Measurements from ENCODE around the gene C20orf144.

The C20orf144 gene

DNA sequence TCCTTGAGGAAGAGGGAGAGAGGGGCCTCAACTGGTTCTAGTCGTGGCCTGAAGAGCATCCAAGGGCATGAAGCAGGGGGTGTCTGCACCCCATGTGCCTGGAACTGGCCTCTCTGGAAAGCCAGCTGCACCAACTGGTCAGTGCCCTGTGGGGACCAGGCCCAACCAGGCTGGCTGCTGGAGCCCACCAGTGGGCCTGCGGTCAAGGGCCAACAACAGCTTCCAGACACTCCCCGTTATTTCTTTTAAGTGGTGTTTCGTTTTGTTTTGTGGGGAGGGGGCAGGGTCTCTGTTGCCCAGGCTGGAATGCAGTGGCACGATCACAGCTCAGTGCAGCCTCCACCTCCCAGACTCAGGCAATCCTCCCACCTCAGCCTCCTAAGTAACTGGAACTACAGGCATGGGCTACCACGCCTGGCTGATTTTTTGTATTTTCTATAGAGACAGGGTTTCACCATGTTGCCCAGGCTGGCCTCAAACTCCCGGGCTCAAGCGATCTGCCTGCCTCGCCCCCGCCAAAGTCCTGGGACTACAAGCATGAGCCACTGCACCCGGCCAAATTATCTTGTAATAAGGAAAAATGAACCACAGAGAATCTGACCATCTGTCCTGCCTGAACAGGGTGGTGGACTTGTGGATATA is 11.9 kb upstream of the C20orf144 start:
- no peak for DNase-seq (ENCODE audit: low read depth in 2 of 2)

DNA sequence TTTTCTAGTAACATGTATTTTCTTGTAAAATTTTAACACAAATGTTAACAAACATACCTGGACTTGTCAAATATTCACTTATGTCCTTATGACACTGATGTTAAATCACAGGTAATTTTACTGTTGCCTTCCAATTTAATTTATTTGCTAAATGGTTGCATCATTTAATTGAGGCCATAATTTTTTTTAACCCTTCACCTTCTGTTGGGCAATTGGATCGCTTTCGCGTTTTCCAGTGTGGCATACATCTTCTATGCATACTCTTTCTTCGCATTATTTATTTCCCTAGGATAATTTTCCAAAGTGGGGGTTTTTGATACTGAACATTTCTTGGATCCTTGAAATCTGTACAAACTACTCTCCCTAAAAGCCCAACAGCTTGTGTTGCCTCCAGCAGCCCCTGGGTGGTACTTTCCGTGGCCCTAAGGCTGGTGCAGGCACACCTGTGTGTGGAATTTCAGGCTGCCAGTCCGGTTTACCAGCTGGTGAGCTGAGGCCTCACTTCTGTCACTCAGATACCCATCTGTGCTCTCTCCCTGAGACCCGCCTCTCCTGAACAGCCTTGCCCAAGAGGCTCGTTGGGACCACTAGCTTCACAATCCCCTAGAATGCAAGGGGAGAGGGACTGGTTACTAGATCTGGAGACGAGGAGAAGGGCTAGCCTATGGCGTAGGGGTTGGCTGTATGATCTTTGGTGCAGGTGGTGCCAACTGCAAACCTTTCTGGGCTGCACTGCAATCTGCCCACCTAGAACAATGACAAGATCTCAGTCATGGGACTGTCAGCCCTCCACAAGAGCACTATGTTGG is 11.2 kb upstream of the C20orf144 start:
- no peak for DNase-seq (ENCODE audit: low read depth in 2 of 2)

DNA sequence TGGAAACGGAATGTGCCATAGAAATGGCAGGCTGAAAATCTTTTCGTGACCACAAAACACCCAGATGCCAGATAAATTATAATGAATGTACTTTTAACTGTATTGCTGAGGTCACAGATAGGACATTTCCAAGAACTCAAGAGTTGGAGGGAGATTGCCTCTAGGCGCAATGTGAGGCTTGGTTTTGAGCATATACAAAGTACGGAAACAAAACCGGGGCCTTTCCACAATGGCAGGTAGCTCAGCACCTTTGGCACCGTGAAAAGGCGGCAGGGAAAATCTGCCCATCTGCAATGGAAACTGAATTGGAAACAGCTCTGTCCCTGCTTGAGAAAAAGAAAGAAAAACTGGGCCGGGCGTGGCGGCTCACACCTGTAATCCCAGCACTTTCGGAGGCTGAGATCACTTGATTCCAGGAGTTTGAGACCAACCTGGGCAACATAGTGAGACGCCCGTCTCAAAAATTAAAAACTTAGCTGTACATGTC is 10.5 kb upstream of the C20orf144 start:
- DNase-seq (ENCODE audit: low read depth in 2 of 2), result no peak

DNA sequence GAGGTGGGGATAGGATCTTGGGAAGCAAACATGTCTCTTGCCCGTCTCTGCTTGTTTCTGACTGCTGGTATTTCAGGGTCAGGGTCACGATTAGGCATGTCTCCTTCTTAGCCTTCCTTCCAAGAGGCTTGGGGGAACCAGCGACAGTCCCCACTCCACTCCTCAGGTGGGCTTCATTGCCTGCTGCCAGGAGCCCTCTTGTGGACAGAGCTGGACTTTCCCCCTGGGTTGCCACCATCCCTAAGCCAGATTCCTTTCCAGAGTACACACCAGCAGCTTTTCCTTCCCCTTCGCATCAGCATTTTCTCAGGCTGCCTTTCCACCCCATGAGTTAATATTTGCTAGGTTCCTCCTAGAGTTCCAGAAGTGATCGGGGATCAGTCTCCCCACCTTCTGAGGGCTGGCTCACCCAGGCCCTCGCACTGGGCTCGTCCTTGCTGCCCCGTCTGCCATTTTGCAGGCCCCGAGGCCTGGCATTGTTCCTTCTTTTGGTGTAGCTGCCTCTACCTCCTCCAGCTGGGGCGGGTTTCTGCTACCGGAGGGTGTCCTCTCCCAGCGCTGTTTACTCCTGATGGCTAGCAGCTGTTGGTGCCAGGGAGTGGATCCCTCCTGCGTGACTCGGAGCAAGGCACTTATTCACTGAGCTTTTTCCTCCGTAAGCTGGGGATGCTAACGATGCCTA is 8.8 kb upstream of the C20orf144 start:
- no peak for DNase-seq (ENCODE audit: low read depth in 2 of 2)

DNA sequence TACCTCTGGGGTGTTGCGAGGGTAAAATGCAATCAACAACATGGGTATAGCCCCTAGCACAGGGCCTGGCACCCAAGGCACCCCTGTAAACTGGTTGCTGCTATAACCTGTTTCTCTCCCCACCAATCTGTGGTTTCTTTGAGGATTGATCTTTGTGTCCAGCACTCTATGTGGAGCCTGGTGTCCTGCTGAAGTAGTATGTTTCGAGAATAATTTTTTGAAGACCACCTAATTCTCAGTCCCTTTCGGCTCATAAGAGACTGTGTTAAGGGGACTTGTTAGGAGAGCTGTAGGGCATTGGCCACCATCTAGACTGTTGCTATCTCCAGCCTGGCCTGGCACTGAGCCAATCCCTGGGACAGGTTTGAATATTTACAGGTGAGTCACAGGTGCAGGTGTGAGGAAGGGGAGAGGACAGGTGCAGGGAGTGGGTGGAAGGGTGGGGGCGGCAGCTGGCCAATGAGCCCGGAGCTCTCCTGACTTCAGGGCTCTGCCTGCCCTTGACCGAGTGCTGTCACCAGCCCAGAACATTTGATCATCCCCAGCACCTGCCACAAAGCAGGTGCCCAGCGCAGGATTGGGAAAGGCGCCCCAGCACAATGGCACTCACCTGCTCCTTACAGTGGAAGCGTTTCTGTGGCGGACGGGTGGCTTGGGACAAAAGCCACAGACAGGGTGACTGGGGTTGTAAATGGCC is 8.1 kb upstream of the C20orf144 start:
- DNase-seq (ENCODE audit: low read depth in 2 of 2), result no peak

DNA sequence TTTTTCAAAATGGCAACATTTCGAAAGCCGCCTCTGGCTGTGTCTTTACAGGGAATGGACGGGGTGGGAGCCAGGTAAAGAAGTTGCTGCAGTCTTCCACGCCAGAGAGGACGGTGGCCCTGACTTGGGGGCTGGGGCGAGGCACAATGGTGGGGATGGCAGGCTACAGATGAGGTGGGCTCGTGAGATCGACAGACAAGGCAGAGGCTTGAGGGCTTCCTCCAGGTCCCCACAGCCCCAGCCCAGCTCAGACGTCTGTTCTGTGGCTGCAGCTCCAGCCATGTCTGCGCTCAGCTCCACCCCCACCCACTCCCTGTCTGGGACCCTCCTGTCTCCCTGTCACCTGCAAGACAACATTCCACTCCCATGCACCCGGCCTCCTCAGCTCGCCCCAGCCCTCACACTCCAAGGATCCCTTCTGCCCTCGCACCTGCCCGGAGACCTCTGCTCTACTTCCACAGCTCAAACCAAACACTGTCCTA is 7.4 kb upstream of the C20orf144 start:
- DNase-seq (ENCODE audit: low read depth in 2 of 2), result no peak

DNA sequence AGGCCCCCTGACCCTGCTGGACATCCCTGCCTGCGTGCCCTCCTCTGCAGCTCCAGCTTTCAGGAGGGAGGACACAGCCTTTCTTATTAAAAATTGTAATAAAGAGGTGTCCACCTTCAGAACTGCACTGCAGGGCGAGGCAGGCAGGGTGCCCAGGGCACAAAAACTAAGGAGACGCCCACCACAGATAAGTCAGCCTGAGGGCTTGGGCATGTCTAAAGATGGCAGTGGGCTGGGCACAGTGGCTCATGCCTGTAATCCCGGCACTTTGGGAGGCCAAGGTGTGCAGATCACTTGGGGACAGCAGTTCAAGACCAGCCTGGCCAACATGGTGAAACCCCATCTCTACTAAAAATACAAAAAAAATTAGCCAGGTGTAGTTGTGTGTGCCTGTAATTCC is 7.0 kb upstream of the C20orf144 start:
- no peak for DNase-seq (ENCODE audit: low read depth in 2 of 2)

DNA sequence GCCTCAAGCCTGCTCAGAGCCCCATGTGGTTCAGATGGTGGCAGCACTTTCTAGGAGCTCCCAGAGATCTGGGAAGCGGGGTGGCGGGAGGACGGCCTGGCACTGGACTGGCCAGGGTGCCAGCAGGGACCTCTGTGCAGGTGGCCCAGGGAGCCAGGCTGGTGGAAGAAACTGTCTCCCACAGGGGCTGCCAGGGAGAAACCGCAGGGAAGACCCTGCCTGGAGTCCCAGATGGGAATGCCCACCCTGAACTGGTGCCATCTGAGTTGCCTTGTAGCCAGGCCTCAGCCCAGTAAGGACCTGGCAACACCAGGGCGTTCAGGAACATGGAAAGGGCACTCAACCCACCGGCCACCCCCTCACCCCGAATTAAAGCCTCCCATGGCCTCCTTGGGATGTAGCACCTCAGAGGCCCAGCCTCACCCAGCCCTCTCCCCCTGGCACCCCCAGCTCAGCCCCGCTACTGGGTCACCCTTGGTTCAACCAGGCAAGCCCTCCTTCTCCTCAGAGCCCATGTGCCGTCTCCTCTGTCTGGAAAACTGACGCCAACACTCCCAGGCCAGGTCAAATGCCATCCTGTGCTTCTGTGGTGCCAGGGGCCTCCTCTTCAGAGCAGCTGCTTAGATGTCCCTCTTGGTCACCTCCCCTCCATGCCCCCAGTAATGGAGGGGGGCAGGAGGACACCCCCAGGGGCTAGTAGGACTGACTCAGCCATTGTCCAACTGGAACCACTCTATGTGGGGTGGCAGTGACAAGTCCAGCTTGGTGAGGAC is 5.9 kb upstream of the C20orf144 start:
- DNase-seq (ENCODE audit: low read depth in 2 of 2), result no peak

DNA sequence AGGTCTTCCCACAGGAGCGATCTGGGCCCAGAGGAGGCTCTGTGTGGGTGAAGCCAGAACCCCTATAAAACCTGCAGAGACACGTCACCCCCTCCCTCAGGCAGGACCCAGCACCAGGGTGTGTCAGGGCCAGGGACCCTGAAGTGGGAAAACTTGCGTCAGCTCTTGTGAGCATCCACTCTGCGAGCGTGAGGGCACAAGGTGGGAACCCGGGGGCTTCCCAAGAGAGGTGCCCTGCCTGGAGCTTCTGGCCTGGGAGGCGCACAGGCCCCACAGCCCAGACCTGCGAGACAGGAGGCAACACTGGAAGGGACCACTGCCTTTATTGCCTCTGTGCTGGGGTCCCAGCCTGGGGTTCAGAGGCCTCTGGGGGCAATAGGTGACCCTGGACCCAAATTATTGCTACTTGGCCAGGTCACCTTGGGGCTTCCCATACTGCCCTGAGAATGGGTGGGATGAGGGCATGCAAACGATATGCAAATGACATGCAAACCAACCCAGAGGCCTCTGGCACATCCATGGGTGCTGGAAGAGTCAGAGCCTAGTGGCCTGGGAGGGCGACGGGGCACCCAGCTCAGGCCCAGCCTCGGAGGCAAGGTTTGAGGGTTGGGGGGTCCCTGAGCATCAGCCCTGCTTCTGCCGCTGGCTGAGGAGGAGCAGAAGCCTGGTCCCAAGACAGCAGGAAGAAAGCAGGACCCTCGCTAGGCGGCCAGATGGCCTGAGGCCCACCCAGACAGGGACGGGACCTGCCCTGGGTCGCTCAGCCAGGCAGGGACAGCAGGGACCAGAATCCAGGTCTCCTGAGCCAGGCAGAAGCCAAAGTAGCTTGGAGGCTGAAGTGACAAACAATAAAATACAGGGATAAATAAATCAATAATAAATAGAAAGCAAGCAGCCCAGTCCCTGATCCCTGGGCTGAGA is 5.1 kb upstream of the C20orf144 start:
- DNase-seq (ENCODE audit: low read depth in 2 of 2), result no peak

DNA sequence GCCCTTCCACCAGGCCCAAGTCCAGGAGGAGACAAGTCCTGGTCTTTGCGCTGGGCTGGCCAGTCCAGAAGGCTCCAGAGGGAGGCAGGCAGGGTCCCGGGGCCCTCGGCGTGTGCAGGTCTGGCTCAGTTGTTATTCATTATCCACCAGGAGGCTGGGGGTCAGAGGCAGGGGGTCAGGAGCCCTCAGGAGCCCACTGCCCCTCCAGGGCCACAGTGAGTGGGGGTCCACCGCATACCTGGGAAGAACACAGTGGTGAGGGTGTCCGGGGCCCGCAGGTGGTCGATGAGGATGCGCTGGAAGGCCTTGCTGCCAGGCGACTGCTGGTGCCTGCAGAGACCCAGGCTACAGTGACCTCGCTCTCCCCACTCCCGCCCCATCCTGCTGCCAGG is 4.4 kb upstream of the C20orf144 start:
- no peak for DNase-seq (ENCODE audit: low read depth in 2 of 2)

DNA sequence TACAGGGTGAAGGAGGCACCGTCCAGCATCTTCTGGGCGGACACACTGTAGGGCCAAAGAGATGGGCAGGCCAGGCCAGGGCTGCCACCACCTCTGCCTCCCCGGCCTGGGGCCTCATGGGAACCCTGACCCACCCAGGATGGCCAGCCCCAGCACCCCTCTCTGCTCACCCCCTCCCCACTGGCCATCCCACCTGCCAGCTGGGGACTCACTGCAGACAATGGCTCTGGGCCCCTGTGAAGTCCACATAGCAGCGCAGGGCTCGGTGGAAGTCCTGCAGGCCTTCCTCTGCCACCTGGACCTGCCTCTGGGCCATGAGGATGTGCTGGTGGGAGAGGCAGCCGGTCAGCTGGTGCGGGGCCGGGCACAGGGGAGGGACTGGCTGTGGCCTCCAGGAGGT is 3.6 kb upstream of the C20orf144 start:
- no peak for DNase-seq (ENCODE audit: low read depth in 2 of 2)

DNA sequence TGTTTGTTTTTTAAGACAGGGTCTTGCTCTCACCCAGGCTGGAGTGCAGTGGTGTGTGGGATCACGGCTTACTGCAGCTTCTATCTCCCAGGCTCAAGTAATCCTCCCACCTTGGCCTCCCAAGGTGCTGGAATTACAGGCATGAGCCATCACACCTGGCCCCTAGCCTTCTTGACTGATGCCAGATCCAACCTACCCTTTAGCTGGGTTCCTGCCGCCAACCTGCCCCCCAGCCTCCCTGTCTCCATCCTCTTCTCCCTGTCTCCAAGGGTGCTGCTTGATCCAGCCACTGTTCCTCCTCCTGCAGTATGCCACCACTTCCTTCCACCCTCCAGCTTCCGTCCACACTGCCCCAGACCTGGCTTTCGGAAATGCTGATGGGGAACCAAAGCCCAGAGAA is 3.2 kb upstream of the C20orf144 start:
- no peak for DNase-seq (ENCODE audit: low read depth in 2 of 2)

DNA sequence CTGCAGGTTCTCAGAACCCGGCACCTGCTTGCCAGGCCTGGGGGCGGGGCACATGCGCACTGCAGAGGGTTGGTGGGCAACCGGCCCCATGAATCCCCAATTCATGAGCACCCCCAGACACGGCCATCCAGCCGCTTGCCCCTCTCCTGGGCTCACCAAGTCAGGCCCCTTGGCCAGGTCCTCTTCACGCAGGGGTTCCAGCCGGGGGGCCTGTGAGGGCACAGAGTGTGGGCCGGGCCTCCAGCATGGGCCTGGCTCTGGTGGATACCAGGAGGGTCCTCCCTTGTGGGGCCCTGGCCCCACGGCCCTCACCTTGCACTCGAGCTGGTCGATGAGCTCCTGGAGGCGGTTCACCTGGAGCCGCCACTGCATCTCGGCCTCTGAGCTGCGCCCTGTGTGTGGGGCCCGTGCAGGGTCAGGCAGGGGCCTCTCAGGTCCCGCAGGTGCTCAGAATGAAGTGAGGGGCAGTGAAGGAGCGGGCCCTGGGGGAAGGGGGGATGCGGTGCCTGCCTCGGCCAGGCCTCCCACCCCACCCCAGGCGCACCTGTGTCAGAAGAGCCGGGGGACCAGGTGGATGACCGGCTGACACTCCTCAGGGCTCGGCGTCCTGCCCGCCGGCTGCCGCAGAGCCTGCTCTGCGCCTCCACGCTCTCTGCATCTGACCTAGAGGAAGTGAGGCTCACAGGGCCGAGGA is 2.6 kb upstream of the C20orf144 start:
- no peak for DNase-seq (ENCODE audit: low read depth in 2 of 2)

DNA sequence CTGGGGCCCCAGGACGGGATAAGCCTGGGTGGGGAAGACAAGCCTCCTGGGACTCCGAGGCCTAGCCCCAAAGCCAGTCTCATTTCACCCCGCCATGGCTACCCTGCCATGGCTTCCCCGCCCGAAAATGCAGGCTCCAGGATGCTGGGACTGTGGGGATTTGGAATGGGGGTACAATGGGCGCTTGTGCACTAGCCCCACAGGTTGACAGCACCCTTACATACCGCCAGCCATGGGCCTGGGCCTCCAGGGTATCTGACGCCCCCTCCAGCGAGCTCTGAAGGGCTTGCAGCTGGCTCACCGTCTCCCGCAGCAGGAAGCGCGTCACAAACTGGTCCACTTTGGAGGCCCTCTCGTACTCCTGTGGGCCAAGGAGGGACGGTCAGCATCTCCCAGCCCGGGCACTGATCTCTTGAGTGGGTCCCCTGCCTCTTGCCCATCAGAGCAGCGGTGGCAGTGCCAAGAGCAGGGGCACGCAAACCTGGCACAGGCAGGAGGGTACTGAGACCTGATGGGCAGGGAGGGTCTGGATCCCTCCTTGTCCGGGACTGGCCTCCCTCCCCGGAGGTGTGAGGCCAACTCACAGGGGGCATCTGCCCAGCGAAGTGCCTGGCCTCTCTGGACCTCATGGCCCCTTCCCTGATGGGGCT is 2.0 kb upstream of the C20orf144 start:
- DNase-seq (ENCODE audit: low read depth in 2 of 2), result no peak

DNA sequence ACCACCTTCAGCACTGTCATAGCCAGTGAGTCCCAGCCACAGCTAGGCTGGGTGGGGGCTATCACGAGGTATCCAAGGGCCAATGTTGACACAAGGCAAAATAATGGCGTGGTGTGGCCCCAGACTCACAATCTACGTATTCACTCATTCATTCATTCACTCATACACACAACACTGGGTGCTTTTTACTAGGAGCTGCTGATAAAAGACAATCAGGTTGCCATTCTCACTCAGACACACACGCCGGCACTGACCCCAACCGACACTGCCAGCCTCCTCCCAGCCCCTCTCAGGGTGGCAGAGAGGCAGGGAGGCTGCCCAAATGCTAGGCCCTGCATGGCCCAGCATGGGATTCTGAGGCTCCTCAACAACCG is 1.5 kb upstream of the C20orf144 start:
- DNase-seq (ENCODE audit: low read depth in 2 of 2), result no peak

DNA sequence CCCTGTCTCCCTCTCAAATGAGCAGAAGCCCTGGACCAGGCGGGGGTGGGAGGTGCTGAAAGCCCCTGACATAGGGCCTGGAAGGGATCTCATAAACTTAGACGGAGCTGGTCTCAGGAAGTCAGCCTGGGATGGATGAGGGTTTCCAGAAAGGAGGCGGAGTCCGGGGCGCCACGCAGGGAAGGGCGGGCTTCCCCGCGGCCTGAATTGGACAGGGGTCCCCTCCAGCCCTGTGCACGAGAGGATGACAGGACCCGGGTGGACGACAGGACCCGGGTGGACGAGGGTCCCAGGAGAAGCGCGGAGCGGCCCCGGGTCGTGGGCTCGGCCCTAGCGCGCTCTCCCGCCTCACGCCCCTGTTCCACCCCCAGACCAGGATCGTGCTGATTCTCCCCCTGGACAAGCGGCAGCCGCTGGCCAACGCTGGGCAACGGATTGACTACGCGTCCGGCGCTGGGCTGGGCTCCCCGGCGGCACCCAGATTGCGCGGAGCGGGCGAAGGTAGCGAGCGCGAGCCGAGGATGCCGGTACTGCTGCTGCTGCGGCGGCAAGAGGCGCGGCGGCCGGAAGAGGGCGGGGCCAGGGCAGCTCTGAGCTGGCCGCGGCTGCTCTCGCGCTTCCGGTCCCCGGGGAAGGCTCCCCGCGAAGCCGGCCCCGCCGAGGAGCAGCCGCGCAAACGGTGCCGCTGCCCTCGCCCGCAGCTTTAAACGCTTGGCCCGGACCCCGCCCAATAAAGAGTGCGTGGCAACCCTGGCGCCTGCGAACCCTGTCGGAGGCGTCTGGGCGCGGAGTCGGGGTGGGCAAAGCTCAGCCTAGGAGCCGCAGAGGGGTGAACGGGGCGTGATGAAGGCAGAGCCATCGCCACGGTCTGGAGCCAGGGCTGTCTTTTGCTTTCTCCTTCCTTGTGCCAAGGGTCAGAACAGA is 1.3 kb downstream of the C20orf144 start:
- DNase-seq (ENCODE audit: low read depth in 2 of 2), result peak; percentile 51 to 63

DNA sequence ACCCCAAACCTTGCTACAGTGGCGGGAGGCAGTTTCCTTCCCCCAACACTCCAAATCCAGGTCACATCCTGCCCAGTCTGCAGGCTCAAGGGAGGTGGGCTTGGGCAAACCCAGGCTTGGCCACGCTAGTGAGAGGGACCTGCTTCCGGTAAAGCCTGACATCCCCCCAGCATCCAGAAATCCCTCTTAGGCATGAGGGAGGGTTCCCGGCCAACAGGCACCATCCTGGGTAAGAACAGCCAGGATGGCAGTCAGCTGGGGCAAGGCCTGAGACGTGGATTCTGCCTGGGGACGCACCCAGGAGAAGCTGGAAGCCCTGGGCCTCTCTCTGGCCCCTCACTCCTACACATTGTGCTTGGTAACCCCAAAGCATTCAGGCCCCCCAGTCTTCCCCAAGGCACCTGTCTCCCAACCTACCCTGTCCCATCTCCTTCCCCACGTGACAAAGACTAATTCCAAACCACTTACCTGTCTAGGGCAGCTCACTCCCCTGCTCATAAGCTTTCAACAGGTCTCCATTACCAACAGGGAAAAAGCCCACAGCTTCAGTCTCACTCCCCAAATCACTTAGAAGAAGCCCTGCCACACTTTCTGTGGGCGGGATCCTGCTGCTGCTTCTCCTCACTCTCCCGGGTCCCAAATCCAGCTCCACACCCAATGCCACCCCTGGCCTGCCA is 2.1 kb downstream of the C20orf144 start:
- DNase-seq (ENCODE audit: low read depth in 2 of 2), result no peak

All from stimulated activated CD4-positive, alpha-beta T cell treated with anti-CD3 and anti-CD28 coated beads, Interleukin-1b, Interleukin-23, amount 100 ng/mL, for 1 hour (primary cell).